ENCODE measurements around the gene FRYL.

DNA sequence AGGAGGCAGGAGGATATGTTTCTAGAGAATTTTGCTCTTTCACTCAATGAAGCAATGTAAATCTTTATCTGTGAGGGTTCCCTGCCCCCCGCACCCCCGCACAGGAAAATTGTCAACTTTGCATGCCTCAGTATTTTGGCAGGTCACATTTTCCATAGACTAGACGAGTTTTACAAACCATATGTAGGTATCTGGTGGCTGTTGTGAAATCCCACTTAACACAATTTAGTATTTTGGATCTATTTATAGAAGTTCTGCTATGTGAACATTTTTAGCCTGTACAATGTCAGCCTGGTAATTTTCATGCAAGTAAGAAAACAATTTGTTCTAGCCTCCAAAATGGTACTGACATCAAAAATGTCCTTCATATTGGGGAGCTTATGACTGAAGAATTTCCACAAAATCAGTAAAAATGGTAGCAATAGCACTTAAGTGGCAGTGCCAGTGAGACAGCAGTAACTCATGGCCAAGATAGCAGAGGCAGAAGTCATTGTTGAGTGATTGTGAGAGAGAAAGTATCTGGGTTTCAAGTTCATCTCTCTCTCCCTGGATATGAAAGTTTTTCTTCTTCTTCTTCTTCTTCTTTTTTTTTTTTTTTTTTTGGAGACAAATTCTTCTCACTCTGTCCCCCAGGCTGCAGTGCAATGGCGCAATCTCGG is 12.4 kb upstream of the FRYL start:
- TF ChIP-seq CTCF (IDR thresholded peaks at IDR 0.05) (no peak), POLR2A (IDR thresholded peaks at IDR 0.05; ENCODE audit: low read depth) (no peak), EP300 (IDR thresholded peaks at IDR 0.05) (no peak), POLR2AphosphoS5 (IDR thresholded peaks at IDR 0.05) (no peak)
